Spleen (tissue), 11 donors: Measurements from ENCODE around the gene C14orf180. TPM values are rescaled to one million over a fixed set of nuclear protein-coding genes. Genes with fewer than 3 reads are reported as not detected.
A peak's percentile ranks its signal among the peaks of the same experiment; 100 is the strongest.

Experiments used
- DNase-seq: peaks from one replicate; pipeline ENCODE4 v3.0.0-alpha.2; 2020
- H3K27ac ChIP-seq, 8 donors: fragments of 200-600 bp; sonication (generic) in 7 of 8; 1 replicate in 4 of 8; 2 replicates in 4 of 8; pipeline versions ENCODE4 v1.5.0 to v1.8.0; 2016 to 2021; ENCODE audit warnings: inconsistent platforms in 4 of 8, mild to moderate bottlenecking in 4 of 8, moderate library complexity in 1 of 8
- H3K27me3 ChIP-seq, 7 donors: fragments of 200-600 bp; sonication (generic) in 6 of 7; replicated peaks in 1 of 7; 1 replicate in 4 of 7; 2 replicates in 3 of 7; pipeline versions ENCODE4 v1.5.0 to v1.8.0; 2016 to 2021; ENCODE audit warnings: inconsistent platforms in 3 of 7, mild to moderate bottlenecking in 1 of 7
- H3K36me3 ChIP-seq, 6 donors: fragments of 200-600 bp; sonication (generic) in 5 of 6; 1 replicate in 4 of 6; 2 replicates in 2 of 6; pipeline versions ENCODE4 v1.5.0 to v1.8.0; 2016 to 2021; ENCODE audit warnings: inconsistent platforms in 2 of 6
- H3K4me1 ChIP-seq, 6 donors: fragments of 200-600 bp; sonication (generic) in 5 of 6; 1 replicate in 3 of 6; 2 replicates in 3 of 6; pipeline versions ENCODE4 v1.5.0 to v1.8.0; 2016 to 2021; ENCODE audit warnings: inconsistent platforms in 3 of 6
- H3K4me3 ChIP-seq, 8 donors: fragments of 200-600 bp; sonication (generic) in 7 of 8; 1 replicate in 4 of 8; 2 replicates in 4 of 8; pipeline versions ENCODE4 v1.5.0 to v1.8.0; 2016 to 2021; ENCODE audit warnings: inconsistent platforms in 4 of 8, mild to moderate bottlenecking in 4 of 8, moderate library complexity in 2 of 8
- H3K9me3 ChIP-seq, 8 donors: fragments of 200-600 bp; sonication (generic) in 7 of 8; 1 replicate in 4 of 8; 2 replicates in 4 of 8; pipeline versions ENCODE4 v1.5.0 to v1.8.0; 2016 to 2021; ENCODE audit warnings: inconsistent platforms in 4 of 8
- POLR2A ChIP-seq, 3 donors: fragments of 450-650 bp; IDR thresholded peaks; one replicate each; pipeline ENCODE4 v1.5.1; 2017; ENCODE audit warnings: antibody characterized with exemption in 3 of 3, mild to moderate bottlenecking in 1 of 3
- POLR2AphosphoS5 ChIP-seq, 3 donors: sonication (generic); formaldehyde crosslinking; IDR thresholded peaks; one replicate each; pipeline ENCODE4 v1.5.1; 2017; ENCODE audit warnings: antibody characterized with exemption in 3 of 3
- WGBS, 5 donors: extraction: QIAGEN DNeasy Blood & Tissue Kit in 3 of 5; methylation state at CpG; one replicate each; pipeline versions ENCODE4 v1.1.5 to v1.1.7; 2013 to 2018; 5-methylcytosine and 5-hydroxymethylcytosine counted together
- intact Hi-C: fragments of 100-400 bp; cut with DNase I; formaldehyde crosslinking; loops from one replicate; pipeline ENCODE4 v1.15.0; 2023; ENCODE audit warnings: low total_unique reads
- polyA plus RNA-seq, 3 donors: library from polyadenylated mRNA; stranded (reverse); fragments of 200-250 nt; gene quantifications; one replicate each; pipeline ENCODE4 v1.2.1, GENCODE V29; 2013
- total RNA-seq, 7 donors: library from RNA; depleted of rRNA in 3 of 7; stranded (reverse); fragments of >200 nt in 3 of 7; fragmentation: NEBNext Ultra II Directional in 4 of 7; extraction: Animal tissue kit (Norgen Biotek cat#: 25700) in 4 of 7; gene quantifications; one replicate each; pipeline versions ENCODE4 v1.1.0 to v1.2.1, GENCODE V29; 2016 to 2021
- TF ChIP-seq, protein P1 (sequence below), 11 experiments: fragments of 200-600 bp in 7 of 11; fragments of 450-650 bp in 4 of 11; sonication (generic) in 4 of 11; IDR thresholded peaks in 8 of 11; conservative IDR thresholded peaks in 3 of 11; 1 replicate in 7 of 11; 2 replicates in 4 of 11; pipeline versions ENCODE4 v1.4.0 to v1.8.0; 2016 to 2021; ENCODE audit warnings: antibody characterized with exemption in 11 of 11, inconsistent platforms in 4 of 11, mild to moderate bottlenecking in 1 of 11
- donor health status: healthy with polysubstance abuse.
- donor health status: DM: no; HTN: no; CAD: no; lungs with moderate emphysema.
- donor health status: DM: no; HTN: no; CAD: no.
- donor health status: Bipolar disorder and iron deficiency.
- donor health status: healthy.
- donor health status: DM: no; HTN: no; CAD: no.
- donor health status: DM: yes; HTN: yes; CAD: no.

The C14orf180 gene
- total and polyA plus RNA-seq, 10 donors: 0.17 to 0.70 (median 0.28) TPM; not detected in 5

DNA sequence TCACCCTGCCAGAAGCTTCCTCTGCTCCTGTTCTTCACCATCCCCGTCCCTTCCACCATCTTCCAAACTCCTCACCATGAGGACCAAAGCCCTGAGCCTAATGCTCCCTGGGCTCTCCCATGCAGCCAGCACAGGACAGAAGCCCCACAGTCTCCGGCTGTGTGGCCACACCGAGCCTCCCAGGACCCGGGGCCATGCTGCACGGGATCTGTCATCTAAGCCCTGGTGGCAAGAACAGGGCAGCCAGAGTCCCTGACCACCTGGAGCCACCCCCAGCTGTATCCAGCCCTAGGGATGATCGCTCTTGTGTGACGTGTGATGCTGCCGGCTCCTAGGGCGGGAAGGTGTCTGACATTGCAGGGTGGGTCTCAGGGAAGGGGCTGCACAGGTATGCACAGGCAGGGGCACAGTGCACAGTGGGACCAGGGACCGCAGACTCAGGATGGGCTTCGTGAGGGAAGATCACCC, 16.9 kb downstream of the C14orf180 start:
- TF ChIP-seq, protein P1, sequence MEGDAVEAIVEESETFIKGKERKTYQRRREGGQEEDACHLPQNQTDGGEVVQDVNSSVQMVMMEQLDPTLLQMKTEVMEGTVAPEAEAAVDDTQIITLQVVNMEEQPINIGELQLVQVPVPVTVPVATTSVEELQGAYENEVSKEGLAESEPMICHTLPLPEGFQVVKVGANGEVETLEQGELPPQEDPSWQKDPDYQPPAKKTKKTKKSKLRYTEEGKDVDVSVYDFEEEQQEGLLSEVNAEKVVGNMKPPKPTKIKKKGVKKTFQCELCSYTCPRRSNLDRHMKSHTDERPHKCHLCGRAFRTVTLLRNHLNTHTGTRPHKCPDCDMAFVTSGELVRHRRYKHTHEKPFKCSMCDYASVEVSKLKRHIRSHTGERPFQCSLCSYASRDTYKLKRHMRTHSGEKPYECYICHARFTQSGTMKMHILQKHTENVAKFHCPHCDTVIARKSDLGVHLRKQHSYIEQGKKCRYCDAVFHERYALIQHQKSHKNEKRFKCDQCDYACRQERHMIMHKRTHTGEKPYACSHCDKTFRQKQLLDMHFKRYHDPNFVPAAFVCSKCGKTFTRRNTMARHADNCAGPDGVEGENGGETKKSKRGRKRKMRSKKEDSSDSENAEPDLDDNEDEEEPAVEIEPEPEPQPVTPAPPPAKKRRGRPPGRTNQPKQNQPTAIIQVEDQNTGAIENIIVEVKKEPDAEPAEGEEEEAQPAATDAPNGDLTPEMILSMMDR (IDR thresholded peaks at IDR 0.05 in 8 of 11, conservative IDR thresholded peaks at IDR 0.05 in 3 of 11): no peak
- TF ChIP-seq POLR2AphosphoS5 (IDR thresholded peaks at IDR 0.05) (no peak), POLR2A (IDR thresholded peaks at IDR 0.05) (no peak)
- H3K4me1 ChIP-seq: no peaks in the 10 kb centered on the region
- H3K4me3 ChIP-seq: no peak overlapping the region
- peak; percentile 58 for DNase-seq
- no peaks in the 10 kb centered on the region for H3K36me3 ChIP-seq
- H3K9me3 ChIP-seq: no peaks in the 10 kb centered on the region
- intact Hi-C loops: no loop called here
- H3K27me3 ChIP-seq: peaks cover 0 to 78% (median 8%) of the 10 kb centered on the region in 7 donors
- no peak overlapping the region for H3K27ac ChIP-seq
- WGBS, 5 donors: 79 to 91% (median 83%) methylated on average over 5 to 11 of the region's 11 CpGs

DNA sequence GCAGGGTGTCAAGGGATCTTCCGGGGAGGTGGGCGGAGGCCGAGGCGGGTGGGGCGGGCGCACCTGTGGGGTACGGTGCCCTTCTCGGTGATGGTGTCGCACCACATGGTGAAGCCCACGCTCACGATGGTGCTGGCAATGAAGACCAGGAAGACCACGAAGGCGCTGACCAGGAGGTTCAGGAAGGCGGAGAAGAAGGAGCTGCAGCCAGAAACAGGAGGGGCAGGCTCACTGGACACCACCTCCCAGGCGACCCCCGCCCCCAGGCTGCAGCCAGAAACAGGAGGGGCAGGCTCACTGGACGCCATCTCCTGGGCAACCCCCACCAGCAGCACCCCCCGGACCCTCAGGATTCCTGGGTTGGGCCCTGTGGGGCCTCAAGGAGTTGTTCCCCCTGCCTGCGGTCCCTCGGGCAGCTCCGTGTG, 17.4 kb downstream of the C14orf180 start:
- H3K4me1 ChIP-seq: no peaks in the 10 kb centered on the region
- intact Hi-C loops: no loop called here
- no peaks in the 10 kb centered on the region for H3K36me3 ChIP-seq
- peak; percentile 58 for DNase-seq
- no peak overlapping the region for H3K4me3 ChIP-seq
- no peak for TF ChIP-seq POLR2AphosphoS5 (IDR thresholded peaks at IDR 0.05)
- no peak for TF ChIP-seq POLR2A (IDR thresholded peaks at IDR 0.05)
- TF ChIP-seq, protein P1 (IDR thresholded peaks at IDR 0.05 in 8 of 11, conservative IDR thresholded peaks at IDR 0.05 in 3 of 11): no peak
- no peak overlapping the region for H3K27ac ChIP-seq
- H3K9me3 ChIP-seq: no peaks in the 10 kb centered on the region
- peaks cover 0 to 79% (median 11%) of the 10 kb centered on the region in 7 donors for H3K27me3 ChIP-seq
- WGBS, 5 donors: 83 to 93% (median 87%) methylated on average over 15 to 21 of the region's 21 CpGs

DNA sequence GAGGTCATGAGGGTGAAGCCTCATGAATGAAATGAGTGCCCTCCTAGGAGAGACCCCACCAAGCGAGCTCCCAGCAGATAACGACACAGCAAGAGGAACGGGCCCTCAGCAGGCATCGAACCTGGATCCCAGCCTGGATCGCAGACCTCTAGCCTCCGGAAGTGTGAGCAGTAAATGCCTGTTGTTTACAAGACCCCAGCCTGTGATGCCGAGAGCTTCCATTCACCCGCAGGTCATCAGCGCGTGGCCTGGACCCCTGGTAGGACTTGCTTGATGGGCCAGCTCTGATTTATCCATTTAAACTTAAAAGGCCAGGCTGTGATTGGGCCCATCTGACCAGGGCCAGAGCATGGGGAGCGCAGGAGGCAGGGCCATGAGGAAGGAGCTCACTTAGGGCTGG, 18.0 kb downstream of the C14orf180 start:
- Histone ChIP-seq H3K36me3 (no peaks in the 10 kb centered on the region), H3K9me3 (no peaks in the 10 kb centered on the region), H3K27ac (no peak overlapping the region), H3K4me3 (no peak overlapping the region), H3K4me1 (no peaks in the 10 kb centered on the region), H3K27me3 (peaks cover 0 to 85% (median 16%) of the 10 kb centered on the region in 7 donors)
- 72 to 86% (median 78%) methylated on average over 9 to 11 of the region's 11 CpGs for WGBS, 5 donors
- DNase-seq: peak; percentile 45
- intact Hi-C loops: no loop called here
- TF ChIP-seq, protein P1 (IDR thresholded peaks at IDR 0.05 in 8 of 11, conservative IDR thresholded peaks at IDR 0.05 in 3 of 11): no peak
- TF ChIP-seq POLR2A (IDR thresholded peaks at IDR 0.05) (no peak), POLR2AphosphoS5 (IDR thresholded peaks at IDR 0.05) (no peak)

DNA sequence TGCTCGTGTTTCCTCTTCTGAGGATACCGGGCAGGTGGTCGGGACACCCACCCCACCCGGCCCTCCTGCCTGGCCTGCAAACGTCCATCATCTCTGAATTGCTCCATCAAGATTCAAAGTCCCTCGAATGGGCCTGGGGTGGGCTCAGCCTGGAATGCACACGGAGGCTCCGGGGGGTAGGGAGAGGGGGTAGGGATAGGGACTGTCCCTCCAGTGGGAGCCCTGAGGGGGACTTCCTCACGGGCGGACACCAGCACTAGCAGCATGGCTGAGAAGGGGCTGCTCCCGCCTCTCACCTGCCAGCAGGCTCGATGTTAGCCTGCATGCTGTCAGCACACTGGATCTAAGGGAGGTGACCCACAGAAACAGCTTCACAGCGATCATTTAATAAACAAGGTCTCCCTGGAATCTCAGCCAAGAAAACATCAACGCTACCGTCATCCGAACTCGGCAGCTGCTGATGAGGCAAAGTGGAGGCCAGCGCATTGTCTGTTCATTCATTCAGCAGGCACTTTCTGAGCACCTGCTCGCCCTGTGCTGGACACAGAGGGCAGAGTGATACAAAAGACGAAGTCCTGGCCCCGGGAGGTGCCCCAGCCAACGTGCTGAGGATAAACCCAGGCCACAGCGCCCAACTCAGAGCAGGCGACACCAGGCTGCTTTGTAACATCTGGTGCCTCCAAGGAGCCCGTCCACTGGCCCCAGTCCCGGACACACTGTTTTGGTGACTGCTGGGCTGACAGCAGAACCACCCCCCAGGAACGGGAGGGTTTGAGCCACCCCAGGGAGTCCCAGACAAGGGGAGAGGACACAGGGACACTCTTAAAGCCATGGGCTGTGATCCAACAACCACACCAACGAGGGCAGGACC, 18.7 kb downstream of the C14orf180 start:
- intact Hi-C loops: no loop called here
- peak; percentile 66 for DNase-seq
- H3K27me3 ChIP-seq: peaks cover 0 to 89% (median 22%) of the 10 kb centered on the region in 7 donors
- 65 to 79% (median 71%) methylated on average over 20 to 28 of the region's 28 CpGs for WGBS, 5 donors
- TF ChIP-seq, protein P1 (IDR thresholded peaks at IDR 0.05 in 8 of 11, conservative IDR thresholded peaks at IDR 0.05 in 3 of 11): no peak
- TF ChIP-seq POLR2AphosphoS5 (IDR thresholded peaks at IDR 0.05): no peak
- TF ChIP-seq POLR2A (IDR thresholded peaks at IDR 0.05): no peak
- no peak overlapping the region for H3K27ac ChIP-seq
- H3K4me3 ChIP-seq: no peak overlapping the region
- H3K4me1 ChIP-seq: no peaks in the 10 kb centered on the region
- H3K36me3 ChIP-seq: no peaks in the 10 kb centered on the region
- no peaks in the 10 kb centered on the region for H3K9me3 ChIP-seq
